OCI-LY7 (cell line): ENCODE measurements around the gene ARF3. TPM values are rescaled to one million over a fixed set of nuclear protein-coding genes. Genes with fewer than 3 reads are reported as not detected.

Experiments
- BruUV-seq: library from RNA; stranded (reverse); fragments of 400-500 nt; replicated peaks from 2 replicates; lab custom pipeline; 2021; lab: Mats Ljungman, UMichigan
- CTCF ChIA-PET: fragments of 300-600 bp; sonication (Branson Sonifier 250); formaldehyde crosslinking; loops from one replicate; lab custom pipeline; 2022; ENCODE audit warnings: antibody characterized with exemption; ENCODE audit not compliant: unreplicated experiment; lab: Charles Lee
- POLR2A ChIA-PET: fragments of 300-600 bp; sonication (Branson Sonifier 250); formaldehyde crosslinking; loops from one replicate; lab custom pipeline; 2022; ENCODE audit warnings: antibody characterized with exemption; lab: Charles Lee
- DNase-seq: peaks from one replicate; pipeline ENCODE4 v3.0.0-alpha.2; 2015; ENCODE audit warnings: low spot score
- H2AFZ ChIP-seq: fragments of 200-600 bp; sonication (generic), shearing (Covaris generic); 2 replicates; pipeline ENCODE4 v1.6.1; 2014; ENCODE audit warnings: mild to moderate bottlenecking, antibody characterized with exemption, low read length, moderate library complexity
- H3K27ac ChIP-seq: fragments of 200-600 bp; sonication (generic); 2 replicates; pipeline ENCODE4 v1.5.1; 2014; ENCODE audit warnings: mixed run types, low read depth, mild to moderate bottlenecking, moderate library complexity, low read length, inconsistent platforms; ENCODE audit not compliant: poor library complexity, severe bottlenecking
- H3K36me3 ChIP-seq: fragments of 200-600 bp; sonication (generic); 2 replicates; pipeline ENCODE4 v1.6.1; 2014; ENCODE audit warnings: mild to moderate bottlenecking, antibody characterized with exemption, low read length, moderate library complexity, mixed read lengths; ENCODE audit not compliant: insufficient read depth
- H3K4me1 ChIP-seq: fragments of 200-600 bp; sonication (generic); 2 replicates; pipeline ENCODE4 v1.5.1; 2014; ENCODE audit warnings: mild to moderate bottlenecking, low read length; ENCODE audit not compliant: insufficient read depth, poor library complexity, severe bottlenecking
- H3K4me2 ChIP-seq: fragments of 200-600 bp; sonication (generic); 2 replicates; pipeline ENCODE4 v1.6.1; 2014; ENCODE audit warnings: mild to moderate bottlenecking, low read length
- H3K4me3 ChIP-seq: fragments of 200-600 bp; sonication (generic); 2 replicates; pipeline ENCODE4 v1.5.1; 2014; ENCODE audit warnings: mild to moderate bottlenecking, low read depth, low read length; ENCODE audit not compliant: poor library complexity, severe bottlenecking
- H3K79me2 ChIP-seq: fragments of 200-600 bp; sonication (generic); 2 replicates; pipeline ENCODE4 v1.6.1; 2016; ENCODE audit warnings: low read depth, mild to moderate bottlenecking, low read length, moderate library complexity, mixed read lengths; ENCODE audit not compliant: insufficient read depth
- H3K9me2 ChIP-seq: fragments of 200-600 bp; sonication (generic); 2 replicates; pipeline ENCODE4 v1.6.1; 2016; ENCODE audit warnings: mild to moderate bottlenecking, low read length, mixed read lengths; ENCODE audit not compliant: insufficient read depth
- H3K9me3 ChIP-seq: fragments of 200-600 bp; sonication (generic); 2 replicates; pipeline ENCODE4 v1.6.1; 2014; ENCODE audit warnings: mild to moderate bottlenecking, mixed run types, low read length, mixed read lengths
- H4K20me1 ChIP-seq: fragments of 200-600 bp; sonication (generic); 2 replicates; pipeline ENCODE4 v1.6.1; 2014; ENCODE audit warnings: mild to moderate bottlenecking, antibody characterized with exemption, low read length, moderate library complexity, mixed read lengths; ENCODE audit not compliant: insufficient read depth
- EZH2phosphoT487 ChIP-seq: fragments of 200-600 bp; sonication (generic); IDR thresholded peaks from 2 replicates; pipeline ENCODE4 v1.6.1; 2018; ENCODE audit warnings: low read depth, borderline replicate concordance, mild to moderate bottlenecking, mixed run types, antibody characterized with exemption, low read length, moderate library complexity, mixed read lengths
- intact Hi-C: fragments of 100-400 bp; cut with micrococcal nuclease; formaldehyde crosslinking; loops from one replicate; pipeline ENCODE4 v1.10.0; 2022; ENCODE audit not compliant: unreplicated experiment
- total RNA-seq, 2 experiments: library from RNA; depleted of rRNA in 1 of 2; stranded (reverse); fragments of >200 nt in 1 of 2; shearing (Covaris generic) in 1 of 2; gene quantifications; 2 replicates each; pipeline ENCODE4 v1.2.3, GENCODE V29; 2014 to 2022
- TF ChIP-seq, protein P1 (sequence below): fragments of 200-600 bp; sonication (generic); conservative IDR thresholded peaks from 2 replicates; pipeline ENCODE4 v1.5.1; 2014; ENCODE audit warnings: mild to moderate bottlenecking, antibody characterized with exemption, low read length, moderate library complexity, mixed read lengths

Gene ARF3
- total RNA-seq, 2 experiments from 2014 or later = 41.2 to 133 TPM

DNA sequence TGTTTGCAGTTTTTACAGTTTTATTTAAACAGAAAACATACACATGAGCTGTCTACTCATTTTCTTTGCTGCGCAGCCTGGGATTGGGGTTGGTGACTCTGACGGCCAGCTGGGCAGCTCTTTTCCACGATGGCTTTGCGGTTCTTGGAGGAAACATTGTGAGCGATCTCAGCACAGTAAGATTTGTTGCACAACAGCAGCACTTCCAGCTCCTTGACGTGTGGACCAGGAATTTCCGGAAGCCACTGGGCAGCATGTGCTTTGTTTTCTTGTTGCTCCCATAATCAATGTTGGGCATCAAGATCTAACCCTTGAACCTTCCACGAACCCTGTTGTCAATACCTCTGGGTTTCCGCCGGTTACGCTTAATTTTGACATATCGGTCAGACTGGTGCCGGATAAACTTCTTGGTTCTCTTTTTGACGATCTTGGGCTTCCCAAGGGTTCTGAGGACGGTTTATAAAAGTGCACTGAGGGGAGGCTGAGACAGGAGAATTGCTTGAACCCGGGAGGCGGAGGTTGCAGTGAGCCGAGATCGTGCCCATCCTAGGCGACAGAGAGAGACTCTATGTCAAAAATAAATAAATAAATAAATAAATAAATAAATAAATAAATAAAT, 53.8 kb downstream of the ARF3 start:
- no peak overlapping the region for H3K4me3 ChIP-seq
- no peak overlapping the region for H2AFZ ChIP-seq
- no TSS peak for BruUV-seq

DNA sequence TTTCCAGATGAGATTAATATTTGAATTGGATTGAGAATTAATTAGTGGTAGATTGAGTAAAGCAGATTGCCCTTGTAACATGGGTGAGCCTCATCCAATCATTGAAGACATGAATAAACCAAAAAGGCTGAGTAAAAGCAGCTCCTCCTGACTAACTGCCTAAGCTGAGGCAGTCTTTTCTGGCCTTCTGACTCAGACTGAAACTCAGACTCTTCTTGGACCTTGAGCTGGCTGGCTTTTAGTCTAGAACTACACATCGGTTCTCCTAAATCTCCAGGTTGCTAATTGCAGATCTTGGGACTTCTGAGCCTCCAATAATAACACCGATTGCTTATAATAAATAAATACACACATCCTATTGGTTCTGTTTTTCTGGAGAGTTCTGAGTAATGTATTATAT, 56.0 kb downstream of the ARF3 start:
- no TSS peak for BruUV-seq
- no peak overlapping the region for H2AFZ ChIP-seq
- ChIA-PET POLR2A (interaction anchor here (0.6 to 0.7 kb wide), 2 partner anchors 44 to 119 kb away, joined by 3 to 5 read pairs; no protein-coding TSS in a partner anchor), CTCF (no interaction called here)
- no peak overlapping the region for H3K4me2 ChIP-seq
- DNase-seq = no peak
- no peaks in the 10 kb centered on the region for H4K20me1 ChIP-seq
- intact Hi-C loops = no loop called here
- no peaks in the 10 kb centered on the region for H3K9me2 ChIP-seq
- no peaks in the 10 kb centered on the region for H3K4me1 ChIP-seq
- H3K9me3 ChIP-seq = no peaks in the 10 kb centered on the region
- no peak overlapping the region for H3K27ac ChIP-seq
- H3K4me3 ChIP-seq = no peak overlapping the region
- no peaks in the 10 kb centered on the region for H3K79me2 ChIP-seq
- H3K36me3 ChIP-seq = no peaks in the 10 kb centered on the region
- TF ChIP-seq, protein P1, sequence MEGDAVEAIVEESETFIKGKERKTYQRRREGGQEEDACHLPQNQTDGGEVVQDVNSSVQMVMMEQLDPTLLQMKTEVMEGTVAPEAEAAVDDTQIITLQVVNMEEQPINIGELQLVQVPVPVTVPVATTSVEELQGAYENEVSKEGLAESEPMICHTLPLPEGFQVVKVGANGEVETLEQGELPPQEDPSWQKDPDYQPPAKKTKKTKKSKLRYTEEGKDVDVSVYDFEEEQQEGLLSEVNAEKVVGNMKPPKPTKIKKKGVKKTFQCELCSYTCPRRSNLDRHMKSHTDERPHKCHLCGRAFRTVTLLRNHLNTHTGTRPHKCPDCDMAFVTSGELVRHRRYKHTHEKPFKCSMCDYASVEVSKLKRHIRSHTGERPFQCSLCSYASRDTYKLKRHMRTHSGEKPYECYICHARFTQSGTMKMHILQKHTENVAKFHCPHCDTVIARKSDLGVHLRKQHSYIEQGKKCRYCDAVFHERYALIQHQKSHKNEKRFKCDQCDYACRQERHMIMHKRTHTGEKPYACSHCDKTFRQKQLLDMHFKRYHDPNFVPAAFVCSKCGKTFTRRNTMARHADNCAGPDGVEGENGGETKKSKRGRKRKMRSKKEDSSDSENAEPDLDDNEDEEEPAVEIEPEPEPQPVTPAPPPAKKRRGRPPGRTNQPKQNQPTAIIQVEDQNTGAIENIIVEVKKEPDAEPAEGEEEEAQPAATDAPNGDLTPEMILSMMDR = no peak
- TF ChIP-seq EZH2phosphoT487 = no peak

More for the DNA sequence above, 53.8 kb downstream of the ARF3 start:
- CTCF ChIA-PET = no interaction called here
- DNase-seq = no peak
- intact Hi-C loops = no loop called here
- Histone ChIP-seq H3K36me3 (no peaks in the 10 kb centered on the region), H3K9me2 (no peaks in the 10 kb centered on the region), H3K4me2 (no peak overlapping the region), H3K79me2 (no peaks in the 10 kb centered on the region), H3K9me3 (no peaks in the 10 kb centered on the region), H4K20me1 (no peaks in the 10 kb centered on the region), H3K27ac (no peak overlapping the region), H3K4me1 (no peaks in the 10 kb centered on the region)
- no peak for TF ChIP-seq EZH2phosphoT487
- TF ChIP-seq, protein P1 = no peak
- POLR2A ChIA-PET = interaction anchor here (0.6 to 1.0 kb wide), 2 partner anchors 52 to 211 kb away, joined by 3 to 8 read pairs; partner anchors contain the start of gene DDX23

DNA sequence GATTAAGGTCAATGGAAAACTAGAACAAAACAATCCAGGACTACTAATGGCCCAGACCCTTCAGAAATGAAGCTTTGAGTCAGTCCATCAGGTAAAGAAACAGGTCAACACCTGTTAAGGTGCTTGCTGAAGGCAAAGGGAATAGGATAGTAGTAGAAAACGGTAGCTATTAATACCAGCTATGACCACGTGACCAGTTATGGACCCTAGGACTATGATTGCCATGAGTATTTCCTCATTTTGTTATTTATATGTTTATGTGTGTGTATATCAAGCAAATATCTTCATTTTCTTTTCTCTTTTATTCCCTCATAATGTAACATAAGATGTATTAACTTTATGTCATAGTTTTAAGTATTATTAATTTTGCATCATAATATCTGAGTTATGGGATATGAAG, 57.6 kb downstream of the ARF3 start:
- Histone ChIP-seq H3K9me2 (no peaks in the 10 kb centered on the region), H3K4me3 (no peak overlapping the region), H4K20me1 (no peaks in the 10 kb centered on the region), H3K79me2 (no peaks in the 10 kb centered on the region), H3K4me1 (no peaks in the 10 kb centered on the region), H3K36me3 (no peaks in the 10 kb centered on the region), H2AFZ (no peak overlapping the region), H3K9me3 (no peaks in the 10 kb centered on the region), H3K4me2 (no peak overlapping the region), H3K27ac (no peak overlapping the region)
- no peak for DNase-seq
- CTCF ChIA-PET = no interaction called here
- no peak for TF ChIP-seq EZH2phosphoT487
- TF ChIP-seq, protein P1 = no peak
- POLR2A ChIA-PET = interaction anchor here (0.8 to 1.6 kb wide), 3 partner anchors 47 to 115 kb away, joined by 3 to 4 read pairs (median 4); no protein-coding TSS in a partner anchor
- intact Hi-C loops = no loop called here
- BruUV-seq = no TSS peak
